SH-SY5Y (cell line): ENCODE results near the gene DCLK1.

ENCODE experiments used
- GATA2 ChIP-seq: IDR thresholded peaks from 2 replicates; pipeline ENCODE4 v1.6.1; 2011; ENCODE audit warnings: mild to moderate bottlenecking, low read depth, low read length
- GATA3 ChIP-seq: IDR thresholded peaks from 2 replicates; pipeline ENCODE4 v1.6.1; 2011; ENCODE audit warnings: low read depth, mild to moderate bottlenecking, low read length, moderate library complexity

DCLK1 gene

DNA sequence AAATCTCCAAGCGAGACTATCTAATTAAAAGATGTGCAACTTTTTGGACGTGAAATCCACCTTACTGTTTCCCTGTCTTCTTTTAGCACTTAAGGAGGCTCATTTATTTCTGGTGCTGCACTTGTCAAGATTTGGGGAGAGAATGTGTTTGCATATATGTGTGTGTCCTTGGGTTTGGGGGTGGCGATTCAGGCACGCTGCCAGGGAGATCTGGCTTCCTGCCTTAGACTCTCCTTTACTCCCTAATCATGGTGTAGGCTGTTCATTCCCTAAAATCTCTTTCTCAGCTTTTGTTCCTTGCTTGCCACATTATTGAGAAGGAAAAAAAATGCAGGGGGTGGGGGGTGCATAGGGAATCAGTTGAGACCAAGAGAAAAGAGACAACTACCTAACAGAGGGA lies 271.2 kb downstream of the DCLK1 start:
- TF ChIP-seq GATA3 (no peak), GATA2 (no peak)

DNA sequence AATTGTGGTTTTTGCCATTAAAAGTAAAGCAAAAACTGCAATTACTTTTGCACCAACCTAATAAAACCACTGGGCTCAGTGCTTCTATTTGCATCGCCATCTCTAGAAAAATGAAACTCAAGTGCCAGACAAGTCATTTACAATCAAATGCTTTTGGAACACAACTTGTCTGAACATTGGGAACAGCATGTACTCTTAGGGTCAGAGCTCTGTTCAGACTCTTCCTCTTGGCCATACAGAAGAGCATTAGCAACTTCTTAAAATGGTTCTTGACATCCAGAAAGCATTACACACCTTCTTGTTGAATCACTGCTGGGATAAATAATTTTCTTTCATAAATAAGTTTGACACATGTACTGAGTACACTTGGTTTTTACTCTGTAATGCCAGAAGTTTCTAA lies 272.5 kb downstream of the DCLK1 start:
- TF ChIP-seq GATA2 (no peak), GATA3 (no peak)

DNA sequence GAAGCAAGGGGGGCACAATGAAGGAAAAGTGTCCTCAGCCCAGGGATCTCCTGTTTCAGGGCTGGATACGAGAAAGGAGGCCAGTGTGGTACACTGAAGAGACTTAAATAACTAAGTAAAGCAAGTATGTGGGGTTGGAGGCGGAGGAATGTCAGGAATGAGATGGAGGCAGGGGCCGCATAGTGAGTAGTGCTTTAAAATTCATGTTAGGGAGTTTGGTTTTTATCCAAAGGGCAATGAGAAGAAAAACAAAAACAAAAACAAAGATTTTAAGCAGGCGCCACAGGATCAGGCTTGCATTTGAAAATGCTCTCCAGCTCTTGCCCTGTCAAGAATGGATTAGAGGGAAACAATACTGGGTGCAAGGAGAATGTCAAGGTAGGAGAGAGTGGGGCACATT lies 273.4 kb downstream of the DCLK1 start:
- TF ChIP-seq GATA3 (no peak), GATA2 (no peak)

DNA sequence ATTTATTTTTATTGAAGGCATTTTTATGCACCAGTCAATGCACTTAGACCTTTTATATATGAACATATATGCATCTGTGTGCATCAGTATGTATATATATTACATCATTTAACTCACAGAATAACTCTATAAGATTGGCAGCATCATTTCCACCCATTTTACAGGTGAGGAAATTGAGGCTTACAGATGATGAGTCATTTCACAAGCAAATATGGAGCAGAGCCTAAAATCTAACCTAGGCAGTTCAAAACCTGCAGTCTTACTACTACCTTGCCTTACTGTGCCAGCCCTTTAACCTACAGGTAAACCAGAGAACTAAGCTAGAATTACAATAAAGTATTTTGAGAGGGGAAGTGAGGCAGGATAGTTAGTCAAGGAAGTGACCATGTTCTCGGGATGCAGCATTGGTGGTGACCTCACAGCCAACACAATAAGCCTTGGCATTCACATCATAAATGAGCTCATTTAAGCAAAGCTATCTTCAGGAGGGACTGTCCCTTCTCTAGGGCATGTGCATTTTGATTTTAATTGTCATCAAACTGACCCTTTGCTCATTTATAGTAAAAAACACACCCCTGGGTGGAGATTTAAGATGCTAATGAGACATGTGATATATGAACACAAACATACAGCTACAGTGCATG lies 274.3 kb downstream of the DCLK1 start:
- TF ChIP-seq GATA3 (no peak), GATA2 (no peak)

DNA sequence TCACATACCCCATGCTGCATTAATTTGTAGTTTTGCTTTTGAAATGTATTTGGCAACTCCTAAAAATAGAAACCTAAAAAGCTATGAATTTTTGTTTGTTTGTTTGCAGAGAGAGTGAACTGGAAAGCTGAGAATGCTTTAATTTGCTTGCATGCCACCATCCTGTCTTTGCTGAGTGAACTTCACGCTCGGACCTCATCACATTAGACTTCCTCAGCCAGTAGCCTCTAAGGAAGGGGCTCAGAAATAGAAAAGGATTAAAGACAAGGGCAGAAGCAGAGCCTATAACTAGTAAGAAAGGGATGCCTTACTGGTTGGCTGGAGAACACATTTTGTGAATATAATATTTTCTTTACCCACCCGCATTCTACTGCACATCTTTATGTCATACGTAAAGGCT lies 275.1 kb downstream of the DCLK1 start:
- TF ChIP-seq GATA3 (no peak), GATA2 (no peak)

DNA sequence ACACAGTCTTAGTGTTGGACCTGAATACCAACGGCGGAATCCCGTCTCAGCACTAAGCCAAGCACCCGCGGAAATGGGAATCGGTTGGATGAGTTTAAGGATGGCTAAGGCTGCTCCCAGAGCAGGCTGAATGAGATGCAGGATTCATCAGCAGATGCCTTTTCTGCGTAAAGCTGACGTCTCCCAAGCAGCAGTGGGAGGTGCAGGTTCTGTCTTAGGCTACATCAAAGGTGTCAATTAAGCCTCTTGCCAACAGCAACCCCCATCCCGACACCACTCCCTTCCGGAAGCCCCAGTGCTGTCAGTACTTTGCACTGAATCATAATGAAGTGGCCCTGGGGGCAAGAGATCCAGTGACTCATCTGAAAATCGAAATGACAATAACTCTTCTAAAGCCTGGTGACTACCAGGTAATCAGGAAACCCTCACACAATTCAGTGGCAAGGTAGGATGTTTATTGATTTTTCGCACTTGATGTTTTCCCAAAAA lies 275.6 kb downstream of the DCLK1 start:
- TF ChIP-seq GATA2: no peak

DNA sequence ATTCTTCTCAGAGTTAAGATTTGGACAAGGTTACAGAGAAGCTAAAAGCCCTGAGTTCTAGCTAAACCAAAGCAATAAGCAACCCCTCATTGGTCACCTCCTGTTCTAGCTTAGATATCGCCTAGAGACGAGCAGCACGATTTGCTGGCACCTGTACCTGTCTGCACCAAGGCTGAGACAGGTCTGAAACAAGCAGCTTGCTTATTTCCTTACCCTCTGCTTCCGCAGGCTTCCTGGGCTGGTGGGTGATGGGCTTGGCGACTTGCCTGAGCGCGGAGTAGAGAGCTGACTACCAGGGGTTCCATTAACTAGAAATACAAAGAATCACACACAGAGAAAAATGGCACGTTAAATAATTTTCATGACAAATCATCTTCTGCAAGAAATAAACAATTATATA lies 276.9 kb downstream of the DCLK1 start:
- TF ChIP-seq GATA3 (no peak), GATA2 (no peak)

DNA sequence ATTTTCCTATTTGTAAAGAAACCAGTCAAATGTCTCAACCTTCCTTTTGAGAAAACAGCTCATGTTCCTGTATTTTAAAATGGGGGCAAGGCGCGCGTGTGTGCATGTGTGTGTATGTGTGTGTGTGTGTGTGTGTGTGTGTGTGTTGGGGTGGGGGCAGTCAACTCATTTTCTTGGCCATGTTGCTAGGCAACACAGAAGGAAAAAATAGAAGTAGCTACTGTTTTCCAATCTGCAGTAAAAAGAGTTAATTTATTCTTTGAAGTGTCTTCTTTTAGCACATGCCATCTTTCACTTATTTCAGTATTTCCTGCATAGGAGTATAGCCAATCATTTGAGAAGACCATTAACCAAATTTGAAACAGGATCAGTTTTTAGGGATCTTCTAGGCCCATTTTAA lies 279.3 kb downstream of the DCLK1 start:
- TF ChIP-seq GATA3 (no peak), GATA2 (no peak)

DNA sequence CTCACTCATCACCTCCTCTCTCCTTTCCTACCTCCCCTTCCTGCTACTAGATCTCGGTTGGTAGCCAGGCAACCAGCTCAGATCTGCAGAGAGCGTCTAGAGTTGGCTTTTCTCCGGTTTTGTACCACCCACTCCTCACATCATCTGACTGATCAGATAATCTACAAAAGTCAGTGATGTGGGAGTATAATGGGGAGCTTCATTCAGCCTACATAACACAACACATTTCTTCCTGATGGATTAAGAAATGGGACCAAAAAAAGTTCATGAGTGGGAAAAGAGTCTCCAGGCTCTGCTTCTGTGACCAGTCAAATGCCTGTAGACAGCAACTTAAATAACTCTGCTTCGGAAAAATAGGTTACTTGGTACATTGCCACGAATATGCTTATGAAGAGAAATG lies 279.8 kb downstream of the DCLK1 start:
- TF ChIP-seq GATA3: no peak
- TF ChIP-seq GATA2: no peak

DNA sequence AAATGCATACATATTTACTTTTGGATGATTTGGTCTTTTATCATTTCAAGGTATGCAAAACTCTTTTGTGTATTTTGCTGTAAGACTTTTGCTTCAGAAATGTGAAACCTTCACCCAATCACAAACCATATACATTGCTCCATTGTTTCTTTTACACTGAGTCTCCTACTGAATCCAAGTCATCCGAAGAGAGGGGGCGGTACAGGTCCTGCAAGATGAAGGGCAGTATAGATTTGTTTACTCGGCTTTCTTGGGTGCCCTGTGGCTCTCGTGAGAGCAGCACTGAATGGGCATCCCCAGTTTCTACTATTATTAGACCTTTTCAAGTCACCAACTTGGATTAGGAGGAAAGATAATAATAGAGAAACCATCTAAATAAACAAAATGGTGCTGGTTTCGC lies 280.6 kb downstream of the DCLK1 start:
- TF ChIP-seq GATA2 (no peak), GATA3 (no peak)

DNA sequence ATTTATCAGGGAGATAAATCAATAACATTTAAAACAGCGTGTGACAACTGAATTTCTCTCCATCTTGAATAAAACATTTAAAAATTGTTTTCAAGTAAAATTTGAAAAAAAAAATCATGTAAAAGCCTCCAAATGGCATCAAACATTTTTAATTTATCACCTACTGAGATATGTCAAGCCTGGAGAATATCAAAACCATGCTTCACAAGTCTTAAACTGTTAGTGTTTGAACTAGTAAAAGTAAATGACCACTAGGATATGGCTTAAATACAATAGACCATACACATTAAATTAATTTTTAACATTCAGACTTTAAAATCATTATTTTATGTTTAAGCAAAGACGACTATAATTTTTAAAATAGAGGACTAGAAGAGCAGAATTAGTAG lies 281.9 kb downstream of the DCLK1 start:
- TF ChIP-seq GATA3 (no peak), GATA2 (no peak)

DNA sequence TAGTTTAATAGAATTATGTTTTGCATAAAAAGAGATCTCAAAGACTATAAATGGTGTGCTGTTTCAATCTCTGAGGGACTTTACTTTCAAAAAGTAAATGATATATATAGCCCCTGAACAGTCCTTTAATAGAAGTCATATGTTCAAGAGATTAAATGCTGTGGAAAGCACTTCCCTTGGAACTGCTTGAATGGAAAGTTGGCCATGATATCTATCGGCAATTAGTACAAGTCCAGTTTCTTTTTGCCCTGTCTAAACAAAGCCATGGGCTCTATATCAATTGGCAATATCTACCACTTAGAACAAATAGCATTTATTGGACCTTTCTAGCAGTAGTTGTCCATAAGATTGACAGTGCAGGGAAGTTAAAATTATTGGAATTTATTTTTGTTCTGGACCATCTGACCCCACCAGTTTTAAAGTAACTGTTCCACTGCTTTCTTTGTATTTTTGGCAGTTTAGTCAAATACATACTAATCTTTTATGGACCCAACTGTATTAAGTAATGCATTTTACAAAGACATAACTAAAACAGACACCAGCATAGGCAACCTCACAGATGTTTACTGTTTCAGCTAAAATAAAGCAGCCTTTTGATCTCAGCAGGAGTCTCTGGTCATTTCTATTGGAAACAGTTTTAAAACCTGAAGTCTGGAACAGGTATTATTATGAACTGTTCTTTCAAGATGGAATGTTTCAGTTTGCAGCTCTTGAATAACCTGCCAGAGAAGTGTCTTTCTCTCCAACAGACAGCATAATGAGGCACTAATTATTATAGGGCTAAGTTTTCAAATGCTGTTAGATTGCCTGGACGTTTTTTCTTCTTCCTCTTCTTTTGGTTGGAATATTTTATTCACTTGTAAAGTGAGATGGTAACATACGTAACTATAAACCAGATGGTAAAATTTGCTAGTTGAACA lies 282.6 kb downstream of the DCLK1 start:
- TF ChIP-seq GATA2 (no peak), GATA3 (no peak)

DNA sequence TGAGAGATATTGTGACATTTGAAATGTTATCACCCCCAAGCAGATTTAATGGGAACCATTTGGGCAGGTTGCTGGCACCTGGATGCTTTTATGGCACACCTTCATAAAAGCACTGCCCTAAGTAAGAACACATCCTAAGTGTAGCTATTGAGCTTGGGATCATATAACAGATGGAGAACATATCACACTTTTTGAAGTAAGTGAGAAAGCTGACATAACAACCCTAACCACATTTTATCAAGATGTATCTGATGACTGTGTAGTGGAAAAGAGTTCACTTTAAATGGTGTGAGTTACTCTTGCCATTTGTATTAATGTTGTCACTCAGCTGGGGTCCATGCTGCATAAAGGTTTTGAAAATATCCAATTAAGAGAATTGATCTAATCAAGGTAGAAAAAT lies 287.9 kb downstream of the DCLK1 start:
- TF ChIP-seq GATA3 (no peak), GATA2 (no peak)

DNA sequence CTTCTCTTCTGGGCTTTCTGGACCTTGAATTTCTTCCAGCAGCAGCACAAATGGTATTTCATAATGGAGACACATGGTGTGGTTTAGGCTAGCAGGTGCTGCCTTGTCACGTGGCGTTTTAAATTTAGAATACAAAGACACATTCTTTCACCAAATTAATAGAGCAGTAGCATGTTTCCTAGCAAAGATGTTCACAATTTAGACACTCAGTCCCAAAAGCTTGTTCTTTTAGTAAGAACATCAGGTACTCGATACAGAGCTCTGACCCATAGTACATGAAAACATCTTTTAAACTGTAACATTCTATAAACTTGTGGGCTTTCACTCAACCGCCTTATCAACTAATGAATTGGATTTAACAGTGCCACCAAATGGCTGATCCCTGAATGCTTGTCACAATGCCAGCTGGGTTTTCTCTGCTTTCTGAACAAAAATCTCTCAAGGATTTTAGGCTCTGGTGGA lies 290.1 kb downstream of the DCLK1 start:
- TF ChIP-seq GATA3 (no peak), GATA2 (no peak)

DNA sequence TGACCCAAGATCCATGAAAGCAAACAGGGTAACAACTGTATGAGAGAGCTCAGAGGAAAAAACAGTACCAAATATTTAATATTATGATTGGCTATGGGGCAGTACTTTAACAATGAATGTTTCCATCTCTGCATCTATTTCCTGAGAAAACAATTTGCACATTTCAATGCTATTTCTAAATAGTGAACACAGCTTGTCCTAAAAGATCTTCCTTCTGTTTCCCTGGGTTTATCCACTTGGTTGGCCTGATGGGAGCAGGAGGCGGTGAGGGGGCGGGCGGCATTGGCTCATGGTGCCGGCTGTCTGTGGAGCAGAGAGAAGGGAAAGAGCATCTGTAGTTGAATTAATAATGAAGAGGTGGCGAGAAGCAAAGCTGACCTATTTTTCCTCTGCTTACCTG lies 291.4 kb downstream of the DCLK1 start:
- no peak for TF ChIP-seq GATA3
- TF ChIP-seq GATA2: no peak
